Neural cell (in vitro differentiated cells): ENCODE measurements around the gene VPS13C. TPM values are rescaled to one million over a fixed set of nuclear protein-coding genes. Genes with fewer than 3 reads are reported as not detected.

ENCODE experiments used
- H2AFZ ChIP-seq: fragments of 200-600, 300-800 bp; sonication (generic), shearing (Covaris generic); 2 replicates; pipeline ENCODE4 v1.6.0; 2014; ENCODE audit warnings: low read depth, mild to moderate bottlenecking, antibody characterized with exemption, low read length, moderate library complexity
- H3F3A ChIP-seq: fragments of 200-600 bp; shearing (Covaris generic); 2 replicates; pipeline ENCODE4 v1.6.1; 2016; ENCODE audit warnings: mild to moderate bottlenecking, moderate library complexity, mixed read lengths, antibody characterized with exemption, low read length; ENCODE audit not compliant: insufficient read depth, poor library complexity, severe bottlenecking
- H3K27ac ChIP-seq: fragments of 200-600, 300-800 bp; sonication (generic), shearing (Covaris generic); 2 replicates; pipeline ENCODE4 v1.5.1; 2014; ENCODE audit warnings: mild to moderate bottlenecking, low read length, moderate library complexity
- H3K27me3 ChIP-seq: fragments of 300-800, 200-600 bp; sonication (generic), shearing (Covaris generic); 2 replicates; pipeline ENCODE4 v1.6.0; 2014; ENCODE audit warnings: mild to moderate bottlenecking, low read depth, low read length, moderate library complexity; ENCODE audit not compliant: insufficient read depth
- H3K36me3 ChIP-seq: fragments of 300-800, 200-600 bp; sonication (generic), shearing (Covaris generic); 2 replicates; pipeline ENCODE4 v1.5.1; 2014; ENCODE audit warnings: mild to moderate bottlenecking, antibody characterized with exemption, low read length, moderate library complexity; ENCODE audit not compliant: insufficient read depth
- H3K4me2 ChIP-seq: fragments of 300-800, 200-600 bp; sonication (generic), shearing (Covaris generic); 2 replicates; pipeline ENCODE4 v1.6.0; 2014; ENCODE audit warnings: mild to moderate bottlenecking, low read length
- H3K4me3 ChIP-seq: fragments of 300-800, 200-600 bp; sonication (generic), shearing (Covaris generic); 2 replicates; pipeline ENCODE4 v1.5.1; 2014; ENCODE audit warnings: mild to moderate bottlenecking, low read length, moderate library complexity
- H3K79me2 ChIP-seq: fragments of 200-600 bp; shearing (Covaris generic); replicated peaks from 2 replicates; pipeline ENCODE4 v1.6.0; 2014; ENCODE audit warnings: mild to moderate bottlenecking, low read length, moderate library complexity; ENCODE audit not compliant: insufficient read depth
- H3K9ac ChIP-seq: fragments of 300-800, 200-600 bp; sonication (generic), shearing (Covaris generic); 2 replicates; pipeline ENCODE4 v1.6.1; 2016; ENCODE audit warnings: mild to moderate bottlenecking, low read length, mixed read lengths
- H3K9me2 ChIP-seq: fragments of 200-600 bp; shearing (Covaris generic); 2 replicates; pipeline ENCODE4 v1.6.1; 2016; ENCODE audit warnings: mild to moderate bottlenecking, low read length, mixed read lengths; ENCODE audit not compliant: insufficient read depth
- H3K9me3 ChIP-seq: fragments of 200-600, 300-800 bp; sonication (generic), shearing (Covaris generic); 2 replicates; pipeline ENCODE4 v1.6.1; 2016; ENCODE audit warnings: mild to moderate bottlenecking, mixed run types, low read length, moderate library complexity, mixed read lengths
- H4K20me1 ChIP-seq: fragments of 200-600 bp; shearing (Covaris generic); 2 replicates; pipeline ENCODE4 v1.6.1; 2016; ENCODE audit warnings: mild to moderate bottlenecking, mixed run types; ENCODE audit not compliant: insufficient read depth
- CTCF ChIP-seq: fragments of 450-650 bp; IDR thresholded peaks from 2 replicates; pipeline ENCODE4 v1.5.1; 2014; ENCODE audit warnings: antibody characterized with exemption, mild to moderate bottlenecking, moderate library complexity; ENCODE audit not compliant: poor library complexity, severe bottlenecking
- EP300 ChIP-seq: fragments of 450-650 bp; conservative IDR thresholded peaks from 2 replicates; pipeline ENCODE4 v1.6.1; 2014; ENCODE audit warnings: antibody characterized with exemption, mild to moderate bottlenecking, moderate library complexity; ENCODE audit not compliant: poor library complexity, severe bottlenecking
- EZH2 ChIP-seq: fragments of 200-600, 300-800 bp; shearing (Covaris generic), sonication (generic); IDR thresholded peaks from 2 replicates; pipeline ENCODE4 v1.6.1; 2014; ENCODE audit warnings: antibody characterized with exemption, low read length, borderline replicate concordance, mild to moderate bottlenecking; ENCODE audit not compliant: insufficient read depth, poor library complexity, severe bottlenecking
- MXI1 ChIP-seq: fragments of 450-650 bp; conservative IDR thresholded peaks from 2 replicates; pipeline ENCODE4 v1.6.1; 2014; ENCODE audit warnings: antibody characterized with exemption, mild to moderate bottlenecking; ENCODE audit not compliant: poor library complexity, severe bottlenecking
- POLR2AphosphoS5 ChIP-seq: IDR thresholded peaks from 2 replicates; pipeline ENCODE4 v1.6.1; 2012
- RAD21 ChIP-seq: fragments of 450-650 bp; conservative IDR thresholded peaks from 2 replicates; pipeline ENCODE4 v1.6.1; 2014; ENCODE audit warnings: antibody characterized with exemption, mild to moderate bottlenecking, moderate library complexity
- REST ChIP-seq: IDR thresholded peaks from 2 replicates; pipeline ENCODE4 v1.6.1; 2012; ENCODE audit warnings: borderline replicate concordance
- SMC3 ChIP-seq: fragments of 450-650 bp; conservative IDR thresholded peaks from 2 replicates; pipeline ENCODE4 v1.6.1; 2014; ENCODE audit warnings: antibody characterized with exemption, mild to moderate bottlenecking, moderate library complexity; ENCODE audit not compliant: poor library complexity
- TAF1 ChIP-seq: IDR thresholded peaks from 2 replicates; pipeline ENCODE4 v1.6.1; 2012; ENCODE audit warnings: low read depth
- polyA plus RNA-seq: library from polyadenylated mRNA; depleted of rRNA; stranded (reverse); fragments of >200 nt; gene quantifications from 2 replicates; pipeline ENCODE4 v1.2.3, GENCODE V29; 2014

VPS13C gene
- polyA plus RNA-seq, 1 donor from 2014 or later: 92.6 TPM

- Histone ChIP-seq H2AFZ (no peak overlapping the region), H3K4me2 (no peak overlapping the region), H3F3A (no peaks in the 10 kb centered on the region), H3K4me3 (no peak overlapping the region), H3K9ac (no peak overlapping the region), H3K27ac (no peak overlapping the region), H4K20me1 (no peaks in the 10 kb centered on the region), H3K9me2 (no peaks in the 10 kb centered on the region), H3K79me2 (no peaks in the 10 kb centered on the region), H3K36me3 (no peaks in the 10 kb centered on the region), H3K27me3 (no peaks in the 10 kb centered on the region), H3K9me3 (no peaks in the 10 kb centered on the region)
- TF ChIP-seq RAD21: no peak
- TF ChIP-seq CTCF: no peak
- no peak for TF ChIP-seq REST
- TF ChIP-seq TAF1: no peak
- no peak for TF ChIP-seq SMC3
- TF ChIP-seq POLR2AphosphoS5: no peak
- TF ChIP-seq MXI1: no peak
- TF ChIP-seq EP300: no peak
- TF ChIP-seq EZH2: no peak
Observed at GRCh38 chr15:61820212-61820611, 240.0 kb downstream of the VPS13C start.

GRCh38 chr15:61819386-61819785 is 240.9 kb downstream of the VPS13C start:
- Histone ChIP-seq H3K9ac (no peak overlapping the region), H3K27me3 (no peaks in the 10 kb centered on the region), H3K36me3 (no peaks in the 10 kb centered on the region), H2AFZ (no peak overlapping the region), H3K4me3 (no peak overlapping the region), H3K9me2 (no peaks in the 10 kb centered on the region), H3K9me3 (no peaks in the 10 kb centered on the region), H4K20me1 (no peaks in the 10 kb centered on the region), H3K27ac (no peak overlapping the region), H3F3A (no peaks in the 10 kb centered on the region), H3K4me2 (no peak overlapping the region), H3K79me2 (no peaks in the 10 kb centered on the region)
- TF ChIP-seq EZH2 (no peak), MXI1 (no peak), TAF1 (no peak), EP300 (no peak), POLR2AphosphoS5 (no peak), SMC3 (no peak), CTCF (no peak), RAD21 (no peak), REST (no peak)
